ENCODE results near the gene CFAP299.
"Not testable (repeated sequence)": the region's sequence is repeated elsewhere in the genome, so short reads cannot be mapped to it uniquely, and the experiment has no call there.

The CFAP299 gene

DNA sequence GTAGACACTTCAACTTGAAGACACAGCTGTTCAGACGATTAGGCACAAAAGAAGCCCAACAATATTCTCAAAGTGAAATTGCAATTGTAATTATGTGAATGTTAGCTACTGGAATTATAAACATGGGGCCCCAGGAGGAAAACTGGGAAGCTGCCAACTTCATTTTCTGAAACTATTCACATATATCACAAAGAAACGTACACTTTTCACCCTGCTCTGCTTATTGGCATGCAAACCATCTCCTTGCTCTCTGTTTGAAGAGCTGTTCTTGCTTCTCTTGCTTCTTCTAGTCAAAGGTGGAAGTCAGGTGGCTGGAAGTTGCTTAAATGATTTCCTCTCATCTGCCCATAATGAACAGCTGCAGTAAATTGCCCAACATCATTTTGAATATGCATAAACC, 320.1 kb downstream of the CFAP299 start:
- DNase-seq, result no peak
- H3K23ac ChIP-seq (ENCODE audit: low read length), result no peak overlapping the region
- H2BK15ac ChIP-seq (replicated peaks; ENCODE audit: low read depth), result no peak overlapping the region
- whole genome bisulfite sequencing (ENCODE audit: extremely low coverage, insufficient coverage, low lambda C conversion rate), result no CpG with 5 or more reads among the region's 2 CpGs
- no peaks in the 10 kb centered on the region for H3K36me3 ChIP-seq (ENCODE audit: control insufficient read depth, insufficient read depth, low read length)
- H3K9ac ChIP-seq (ENCODE audit: low read length), result no peak overlapping the region
- H3K18ac ChIP-seq (ENCODE audit: low read length), result no peak overlapping the region
- no peak overlapping the region for H2AK5ac ChIP-seq (ENCODE audit: low read length)
- H3K79me2 ChIP-seq (ENCODE audit: control insufficient read depth, insufficient read depth, low read length), result no peaks in the 10 kb centered on the region
- H3K4me3 ChIP-seq (ENCODE audit: low read length), result no peak overlapping the region
- H4K8ac ChIP-seq (ENCODE audit: low read depth, low read length), result no peak overlapping the region
- no peak overlapping the region for H3K56ac ChIP-seq (ENCODE audit: low read length)
- no peak overlapping the region for H3K27ac ChIP-seq (ENCODE audit: low read depth, low read length)
- H3K4me1 ChIP-seq (ENCODE audit: control insufficient read depth, low read depth, low read length), result no peaks in the 10 kb centered on the region
- H3K4ac ChIP-seq (ENCODE audit: low read depth, low read length), result no peak overlapping the region
- no peak overlapping the region for H4K5ac ChIP-seq (ENCODE audit: low read length)
- H3K79me1 ChIP-seq (ENCODE audit: low read length), result no peaks in the 10 kb centered on the region
- H2BK120ac ChIP-seq (ENCODE audit: low read depth, low read length), result no peak overlapping the region
- H3K27me3 ChIP-seq (ENCODE audit: insufficient read depth, low read length, poor library complexity), result no peaks in the 10 kb centered on the region
- no peak overlapping the region for H2BK5ac ChIP-seq (ENCODE audit: low read length)
- no peak overlapping the region for H3K4me2 ChIP-seq (ENCODE audit: low read length)

DNA sequence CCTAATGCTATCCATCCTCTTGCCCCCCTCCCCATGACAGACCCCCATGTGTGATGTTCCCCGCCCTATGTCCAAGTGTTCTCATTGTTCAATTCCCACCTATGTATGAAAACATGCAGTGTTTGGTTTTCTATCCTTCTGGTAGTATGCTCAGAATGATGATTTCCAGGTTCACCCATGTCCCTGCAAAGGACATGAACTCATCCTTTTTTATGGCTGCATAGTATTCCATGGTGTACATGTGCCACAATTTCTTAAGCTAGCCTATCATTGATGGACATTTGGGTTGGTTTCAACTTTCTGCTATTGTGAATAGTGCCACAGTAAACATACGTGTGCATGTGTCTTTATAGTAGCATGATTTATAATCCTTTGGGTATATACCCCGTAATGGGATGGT, 334.6 kb downstream of the CFAP299 start:
- not testable (repeated sequence) for H3K79me2 ChIP-seq (ENCODE audit: control insufficient read depth, insufficient read depth, low read length); H3K56ac ChIP-seq (ENCODE audit: low read length); H3K18ac ChIP-seq (ENCODE audit: low read length); H3K4me3 ChIP-seq (ENCODE audit: low read length); H2BK5ac ChIP-seq (ENCODE audit: low read length); DNase-seq; H3K4me1 ChIP-seq (ENCODE audit: control insufficient read depth, low read depth, low read length); H4K8ac ChIP-seq (ENCODE audit: low read depth, low read length); H3K36me3 ChIP-seq (ENCODE audit: control insufficient read depth, insufficient read depth, low read length); H2BK120ac ChIP-seq (ENCODE audit: low read depth, low read length); H3K79me1 ChIP-seq (ENCODE audit: low read length); H3K4ac ChIP-seq (ENCODE audit: low read depth, low read length); H3K27ac ChIP-seq (ENCODE audit: low read depth, low read length); H2AK5ac ChIP-seq (ENCODE audit: low read length); H3K9ac ChIP-seq (ENCODE audit: low read length); H4K5ac ChIP-seq (ENCODE audit: low read length); H3K27me3 ChIP-seq (ENCODE audit: insufficient read depth, low read length, poor library complexity); H3K4me2 ChIP-seq (ENCODE audit: low read length); H3K23ac ChIP-seq (ENCODE audit: low read length); H2BK15ac ChIP-seq (replicated peaks; ENCODE audit: low read depth)
- no CpG with 5 or more reads among the region's 3 CpGs for WGBS (ENCODE audit: extremely low coverage, insufficient coverage, low lambda C conversion rate)

DNA sequence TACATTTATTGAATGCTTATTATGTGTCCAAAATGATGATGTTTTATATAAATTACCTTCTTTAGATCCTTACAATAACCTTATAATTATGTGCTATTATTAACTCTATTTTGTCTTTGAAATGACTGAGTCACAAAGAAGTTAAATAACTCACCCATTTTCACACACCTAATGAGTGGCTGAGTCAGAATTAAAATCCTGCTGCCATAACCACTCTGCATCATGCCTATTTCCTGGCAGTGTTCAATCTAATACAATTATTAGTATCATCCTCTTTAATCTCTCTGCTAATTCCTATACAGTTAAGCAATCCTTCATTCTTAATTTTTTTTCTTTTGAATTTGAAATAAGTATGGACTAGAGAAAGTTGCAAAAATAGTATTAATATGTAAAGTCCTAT, 342.9 kb downstream of the CFAP299 start:
- Histone ChIP-seq H3K36me3 (ENCODE audit: control insufficient read depth, insufficient read depth, low read length) (no peaks in the 10 kb centered on the region), H4K8ac (ENCODE audit: low read depth, low read length) (no peak overlapping the region), H2BK120ac (ENCODE audit: low read depth, low read length) (no peak overlapping the region), H3K4ac (ENCODE audit: low read depth, low read length) (no peak overlapping the region), H3K27ac (ENCODE audit: low read depth, low read length) (no peak overlapping the region), H3K27me3 (ENCODE audit: insufficient read depth, low read length, poor library complexity) (no peaks in the 10 kb centered on the region), H3K79me1 (ENCODE audit: low read length) (no peaks in the 10 kb centered on the region), H3K18ac (ENCODE audit: low read length) (no peak overlapping the region), H2AK5ac (ENCODE audit: low read length) (no peak overlapping the region), H2BK5ac (ENCODE audit: low read length) (no peak overlapping the region), H2BK15ac (replicated peaks; ENCODE audit: low read depth) (no peak overlapping the region), H3K4me3 (ENCODE audit: low read length) (no peak overlapping the region), H3K56ac (ENCODE audit: low read length) (no peak overlapping the region), H3K4me1 (ENCODE audit: control insufficient read depth, low read depth, low read length) (no peaks in the 10 kb centered on the region), H3K9ac (ENCODE audit: low read length) (no peak overlapping the region), H4K5ac (ENCODE audit: low read length) (no peak overlapping the region), H3K4me2 (ENCODE audit: low read length) (no peak overlapping the region), H3K23ac (ENCODE audit: low read length) (no peak overlapping the region), H3K79me2 (ENCODE audit: control insufficient read depth, insufficient read depth, low read length) (no peaks in the 10 kb centered on the region)
- DNase-seq, result no peak

DNA sequence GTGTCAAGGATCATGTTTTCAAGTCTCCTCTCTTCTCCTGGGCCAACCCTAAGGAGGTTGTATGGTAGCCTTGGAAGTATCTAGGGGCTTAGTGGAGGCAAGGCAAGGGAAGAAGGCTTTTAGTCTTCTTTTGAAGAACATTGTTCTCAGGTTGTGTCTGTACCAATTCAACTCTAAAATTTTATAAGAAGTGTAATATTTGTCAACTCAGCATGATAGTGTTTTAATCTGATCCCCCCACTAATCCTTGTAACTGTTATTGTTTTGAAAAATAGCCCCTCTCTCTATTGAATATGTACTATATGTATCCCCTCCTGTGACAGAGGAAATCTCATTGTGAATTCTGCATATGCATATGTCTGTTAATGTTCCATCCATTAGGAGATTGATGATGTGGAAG, 345.4 kb downstream of the CFAP299 start:
- Histone ChIP-seq H3K9ac (ENCODE audit: low read length) (no peak overlapping the region), H3K4me3 (ENCODE audit: low read length) (no peak overlapping the region), H3K23ac (ENCODE audit: low read length) (no peak overlapping the region), H2AK5ac (ENCODE audit: low read length) (no peak overlapping the region), H2BK120ac (ENCODE audit: low read depth, low read length) (no peak overlapping the region), H3K4me2 (ENCODE audit: low read length) (no peak overlapping the region), H3K4me1 (ENCODE audit: control insufficient read depth, low read depth, low read length) (no peaks in the 10 kb centered on the region), H3K18ac (ENCODE audit: low read length) (no peak overlapping the region), H3K27me3 (ENCODE audit: insufficient read depth, low read length, poor library complexity) (no peaks in the 10 kb centered on the region), H3K36me3 (ENCODE audit: control insufficient read depth, insufficient read depth, low read length) (no peaks in the 10 kb centered on the region), H3K79me1 (ENCODE audit: low read length) (no peaks in the 10 kb centered on the region), H4K8ac (ENCODE audit: low read depth, low read length) (no peak overlapping the region), H4K5ac (ENCODE audit: low read length) (no peak overlapping the region), H3K56ac (ENCODE audit: low read length) (no peak overlapping the region), H2BK15ac (replicated peaks; ENCODE audit: low read depth) (no peak overlapping the region), H2BK5ac (ENCODE audit: low read length) (no peak overlapping the region), H3K27ac (ENCODE audit: low read depth, low read length) (no peak overlapping the region), H3K79me2 (ENCODE audit: control insufficient read depth, insufficient read depth, low read length) (no peaks in the 10 kb centered on the region), H3K4ac (ENCODE audit: low read depth, low read length) (no peak overlapping the region)
- no peak for DNase-seq

DNA sequence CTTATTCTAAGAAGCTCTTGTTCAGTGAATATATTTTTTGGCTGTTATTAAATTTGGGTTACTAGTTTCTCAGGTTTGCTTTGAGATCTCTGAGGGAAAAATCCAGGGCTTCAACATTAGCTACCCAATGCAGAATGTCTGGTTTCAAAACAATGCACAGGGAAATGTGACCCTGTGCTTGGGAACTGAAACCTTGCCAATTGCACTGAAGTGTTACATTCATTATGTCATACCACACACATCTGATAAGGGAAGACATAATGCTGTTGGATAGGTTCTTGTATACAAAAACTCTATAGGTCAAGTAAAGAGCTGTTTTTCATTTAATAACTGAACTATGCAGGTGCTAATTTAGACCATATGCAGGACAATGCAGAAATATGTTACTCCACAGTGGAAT, 349.7 kb downstream of the CFAP299 start:
- H2BK120ac ChIP-seq (ENCODE audit: low read depth, low read length), result no peak overlapping the region
- no peaks in the 10 kb centered on the region for H3K36me3 ChIP-seq (ENCODE audit: control insufficient read depth, insufficient read depth, low read length)
- no peak overlapping the region for H2BK5ac ChIP-seq (ENCODE audit: low read length)
- no peak for DNase-seq
- H3K56ac ChIP-seq (ENCODE audit: low read length), result no peak overlapping the region
- no peak overlapping the region for H3K27ac ChIP-seq (ENCODE audit: low read depth, low read length)
- no peak overlapping the region for H3K9ac ChIP-seq (ENCODE audit: low read length)
- no peaks in the 10 kb centered on the region for H3K27me3 ChIP-seq (ENCODE audit: insufficient read depth, low read length, poor library complexity)
- H3K4me2 ChIP-seq (ENCODE audit: low read length), result no peak overlapping the region
- no peak overlapping the region for H4K8ac ChIP-seq (ENCODE audit: low read depth, low read length)
- H2BK15ac ChIP-seq (replicated peaks; ENCODE audit: low read depth), result no peak overlapping the region
- no peaks in the 10 kb centered on the region for H3K4me1 ChIP-seq (ENCODE audit: control insufficient read depth, low read depth, low read length)
- no peaks in the 10 kb centered on the region for H3K79me2 ChIP-seq (ENCODE audit: control insufficient read depth, insufficient read depth, low read length)
- H3K4ac ChIP-seq (ENCODE audit: low read depth, low read length), result no peak overlapping the region
- H4K5ac ChIP-seq (ENCODE audit: low read length), result no peak overlapping the region
- no peak overlapping the region for H3K18ac ChIP-seq (ENCODE audit: low read length)
- no peak overlapping the region for H2AK5ac ChIP-seq (ENCODE audit: low read length)
- H3K79me1 ChIP-seq (ENCODE audit: low read length), result no peaks in the 10 kb centered on the region
- H3K4me3 ChIP-seq (ENCODE audit: low read length), result no peak overlapping the region
- no peak overlapping the region for H3K23ac ChIP-seq (ENCODE audit: low read length)

DNA sequence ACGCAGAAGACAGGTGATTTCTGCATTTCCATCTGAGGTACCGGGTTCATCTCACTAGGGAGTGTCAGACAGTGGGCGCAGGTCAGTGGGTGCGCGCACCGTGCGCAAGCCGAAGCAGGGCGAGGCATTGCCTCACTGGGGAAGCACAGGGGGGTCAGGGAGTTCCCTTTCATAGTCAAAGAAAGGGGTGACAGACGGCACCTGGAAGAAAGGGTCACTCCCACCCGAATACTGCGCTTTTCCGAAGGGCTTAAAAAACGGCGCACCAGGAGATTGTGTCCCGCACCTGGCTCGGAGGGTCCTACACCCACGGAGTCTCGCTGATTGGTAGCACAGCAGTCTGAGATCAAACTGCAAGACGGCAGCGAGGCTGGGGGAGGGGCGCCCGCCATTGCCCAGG, 352.2 kb downstream of the CFAP299 start:
- H2AK5ac ChIP-seq (ENCODE audit: low read length); H3K4me2 ChIP-seq (ENCODE audit: low read length): not testable (repeated sequence)

More for the DNA sequence above, 352.2 kb downstream of the CFAP299 start:
- not testable (repeated sequence) for H3K56ac ChIP-seq (ENCODE audit: low read length); H3K9ac ChIP-seq (ENCODE audit: low read length); H2BK5ac ChIP-seq (ENCODE audit: low read length); DNase-seq; H3K4ac ChIP-seq (ENCODE audit: low read depth, low read length); H3K79me2 ChIP-seq (ENCODE audit: control insufficient read depth, insufficient read depth, low read length); H4K8ac ChIP-seq (ENCODE audit: low read depth, low read length); H3K36me3 ChIP-seq (ENCODE audit: control insufficient read depth, insufficient read depth, low read length); H3K4me1 ChIP-seq (ENCODE audit: control insufficient read depth, low read depth, low read length); H2BK15ac ChIP-seq (replicated peaks; ENCODE audit: low read depth); H3K79me1 ChIP-seq (ENCODE audit: low read length); H3K23ac ChIP-seq (ENCODE audit: low read length); H2BK120ac ChIP-seq (ENCODE audit: low read depth, low read length); H4K5ac ChIP-seq (ENCODE audit: low read length); H3K18ac ChIP-seq (ENCODE audit: low read length); H3K27ac ChIP-seq (ENCODE audit: low read depth, low read length); H3K27me3 ChIP-seq (ENCODE audit: insufficient read depth, low read length, poor library complexity); H3K4me3 ChIP-seq (ENCODE audit: low read length)
- no CpG with 5 or more reads among the region's 23 CpGs for WGBS (ENCODE audit: extremely low coverage, insufficient coverage, low lambda C conversion rate)

Measured in mesendoderm (in vitro differentiated cells).